BE2C (cell line): ENCODE measurements around the gene SMO.

ENCODE experiments used
- DNase-seq: peaks from one replicate; pipeline ENCODE4 v3.0.0-alpha.2; 2020
- H3K27me3 ChIP-seq: fragments of 250-450 bp; sonication (Bioruptor Pico); 2 replicates; pipeline ENCODE4 v1.5.1; 2020; ENCODE audit warnings: mild to moderate bottlenecking
- H3K36me3 ChIP-seq: fragments of 250-450 bp; sonication (Bioruptor Pico); 2 replicates; pipeline ENCODE4 v1.5.1; 2020; ENCODE audit warnings: mild to moderate bottlenecking
- H3K4me1 ChIP-seq: fragments of 250-450 bp; sonication (Bioruptor Pico); 2 replicates; pipeline ENCODE4 v1.5.1; 2020
- H3K4me3 ChIP-seq: 2 replicates; pipeline ENCODE4 v1.5.1; 2011; ENCODE audit warnings: low read depth, low read length
- H3K9me3 ChIP-seq: fragments of 250-450 bp; sonication (Bioruptor Pico); 2 replicates; pipeline ENCODE4 v1.5.1; 2020
- CTCF ChIP-seq: IDR thresholded peaks from 2 replicates; pipeline ENCODE4 v1.5.1; 2012; ENCODE audit warnings: mild to moderate bottlenecking, low read depth, low read length

The SMO gene

DNA sequence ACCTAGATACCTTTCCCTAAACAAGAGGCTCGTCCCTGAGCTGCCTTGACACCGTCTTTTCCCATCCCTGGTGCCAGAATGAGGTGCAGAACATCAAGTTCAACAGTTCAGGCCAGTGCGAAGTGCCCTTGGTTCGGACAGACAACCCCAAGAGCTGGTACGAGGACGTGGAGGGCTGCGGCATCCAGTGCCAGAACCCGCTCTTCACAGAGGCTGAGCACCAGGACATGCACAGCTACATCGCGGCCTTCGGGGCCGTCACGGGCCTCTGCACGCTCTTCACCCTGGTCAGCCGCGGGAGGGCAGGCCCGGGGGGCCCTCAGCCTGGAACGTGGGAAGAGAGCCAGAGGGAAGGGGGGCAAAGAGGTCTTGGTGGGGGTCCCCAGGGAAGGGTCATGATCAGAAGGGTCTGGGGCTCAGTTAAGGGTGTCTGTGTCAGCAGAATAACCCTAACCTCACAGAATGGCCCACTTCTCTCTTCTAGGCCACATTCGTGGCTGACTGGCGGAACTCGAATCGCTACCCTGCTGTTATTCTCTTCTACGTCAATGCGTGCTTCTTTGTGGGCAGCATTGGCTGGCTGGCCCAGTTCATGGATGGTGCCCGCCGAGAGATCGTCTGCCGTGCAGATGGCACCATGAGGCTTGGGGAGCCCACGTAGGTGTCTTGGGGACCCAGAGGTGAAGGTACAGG lies 16.8 kb downstream of the SMO start:
- no peak overlapping the region for H3K4me3 ChIP-seq
- no peaks in the 10 kb centered on the region for H3K36me3 ChIP-seq
- no peaks in the 10 kb centered on the region for H3K9me3 ChIP-seq
- DNase-seq: no peak
- no peaks in the 10 kb centered on the region for H3K27me3 ChIP-seq
- H3K4me1 ChIP-seq: no peaks in the 10 kb centered on the region
- no peak for TF ChIP-seq CTCF

DNA sequence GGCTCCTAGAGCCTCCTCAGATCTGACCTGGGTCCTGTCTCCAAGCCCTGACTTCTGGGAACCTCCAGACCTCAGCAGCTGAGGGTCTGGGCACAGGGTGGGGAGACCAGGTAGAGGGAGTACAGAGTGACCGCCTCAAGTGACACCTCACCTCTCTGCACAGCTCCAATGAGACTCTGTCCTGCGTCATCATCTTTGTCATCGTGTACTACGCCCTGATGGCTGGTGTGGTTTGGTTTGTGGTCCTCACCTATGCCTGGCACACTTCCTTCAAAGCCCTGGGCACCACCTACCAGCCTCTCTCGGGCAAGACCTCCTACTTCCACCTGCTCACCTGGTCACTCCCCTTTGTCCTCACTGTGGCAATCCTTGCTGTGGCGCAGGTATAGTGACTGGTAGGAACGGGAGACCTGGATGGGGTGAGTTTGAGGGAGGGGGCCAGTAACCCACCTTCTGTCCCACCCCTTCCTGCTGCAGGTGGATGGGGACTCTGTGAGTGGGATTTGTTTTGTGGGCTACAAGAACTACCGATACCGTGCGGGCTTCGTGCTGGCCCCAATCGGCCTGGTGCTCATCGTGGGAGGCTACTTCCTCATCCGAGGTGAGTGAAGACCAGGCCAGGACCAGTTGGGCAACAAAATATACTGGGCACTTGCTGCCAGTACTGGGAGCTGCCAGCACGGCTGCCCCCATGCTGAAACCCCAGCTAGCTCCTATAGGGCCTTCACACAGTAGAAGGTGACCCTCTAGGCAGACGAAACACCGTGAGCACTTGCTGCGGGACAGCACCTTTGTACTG lies 17.8 kb downstream of the SMO start:
- TF ChIP-seq CTCF: no peak
- Histone ChIP-seq H3K9me3 (no peaks in the 10 kb centered on the region), H3K27me3 (no peaks in the 10 kb centered on the region), H3K4me1 (no peaks in the 10 kb centered on the region), H3K4me3 (no peak overlapping the region), H3K36me3 (no peaks in the 10 kb centered on the region)
- no peak for DNase-seq

DNA sequence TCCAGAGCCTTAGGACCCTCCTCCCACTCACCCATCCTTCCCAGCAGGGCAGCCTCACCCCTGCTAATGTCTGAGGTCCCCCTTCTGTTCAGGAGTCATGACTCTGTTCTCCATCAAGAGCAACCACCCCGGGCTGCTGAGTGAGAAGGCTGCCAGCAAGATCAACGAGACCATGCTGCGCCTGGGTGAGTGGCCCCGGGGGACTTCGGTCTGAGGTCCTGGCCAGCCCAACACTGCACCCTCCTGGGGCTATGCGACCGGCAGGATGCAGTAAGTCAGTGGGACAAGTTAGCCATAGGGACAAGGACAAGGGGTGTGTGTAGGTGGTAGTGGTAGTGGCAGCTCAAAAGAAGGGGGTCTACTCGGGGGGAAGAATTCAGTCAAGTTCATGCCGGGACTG lies 20.2 kb downstream of the SMO start:
- TF ChIP-seq CTCF: peak; percentile 25
- H3K9me3 ChIP-seq: no peaks in the 10 kb centered on the region
- peak; percentile 58 for DNase-seq
- H3K4me1 ChIP-seq: no peaks in the 10 kb centered on the region
- H3K27me3 ChIP-seq: no peaks in the 10 kb centered on the region
- H3K36me3 ChIP-seq: no peaks in the 10 kb centered on the region
- H3K4me3 ChIP-seq: no peak overlapping the region

- TF ChIP-seq CTCF: no peak
- H3K9me3 ChIP-seq: no peaks in the 10 kb centered on the region
- H3K27me3 ChIP-seq: no peaks in the 10 kb centered on the region
- H3K36me3 ChIP-seq: no peaks in the 10 kb centered on the region
- no peak overlapping the region for H3K4me3 ChIP-seq
- DNase-seq: no peak
- no peaks in the 10 kb centered on the region for H3K4me1 ChIP-seq
These were observed 20.9 kb downstream of the SMO start for GRCh38 chr7:129209067-129209926.

- Histone ChIP-seq H3K9me3 (no peaks in the 10 kb centered on the region), H3K4me3 (no peak overlapping the region), H3K27me3 (no peaks in the 10 kb centered on the region), H3K36me3 (no peaks in the 10 kb centered on the region), H3K4me1 (no peaks in the 10 kb centered on the region)
- peak; percentile 85 for DNase-seq
- TF ChIP-seq CTCF: peak; percentile 81
These were observed 22.0 kb downstream of the SMO start for GRCh38 chr7:129210256-129210988.
